Measurements from ENCODE around the gene CIT.

DNA sequence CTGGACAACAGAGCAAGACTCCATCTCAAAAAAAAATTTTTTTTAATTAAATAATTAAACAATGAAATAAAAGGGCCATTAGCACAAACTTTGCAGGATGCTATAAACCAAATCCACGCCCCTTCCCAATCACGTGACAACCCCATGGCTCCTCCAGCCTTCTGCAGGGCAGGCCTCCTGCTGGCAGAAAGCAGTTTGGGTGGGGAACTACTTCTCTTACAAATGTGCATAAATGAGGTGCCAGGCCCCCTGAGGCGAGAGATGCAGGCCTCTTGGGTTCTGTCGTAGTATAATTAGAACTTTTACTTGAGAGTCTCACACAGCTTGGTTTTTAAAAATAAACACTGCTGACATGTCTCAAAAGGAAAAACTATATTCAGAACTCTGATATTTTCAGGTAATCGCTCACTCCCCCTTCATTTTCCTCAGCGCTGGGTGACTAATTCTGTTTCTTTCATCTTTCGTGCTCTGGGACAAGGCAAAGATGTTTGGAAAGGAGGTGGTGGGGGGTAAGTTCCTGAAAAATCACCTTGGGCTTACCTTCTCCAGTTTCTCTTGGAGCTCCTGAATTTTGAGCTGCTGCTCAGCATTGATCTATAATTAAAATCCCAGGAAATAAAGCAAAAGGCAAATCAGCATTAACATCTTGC, 101.7 kb downstream of the CIT start:
- TF ChIP-seq, protein P1, sequence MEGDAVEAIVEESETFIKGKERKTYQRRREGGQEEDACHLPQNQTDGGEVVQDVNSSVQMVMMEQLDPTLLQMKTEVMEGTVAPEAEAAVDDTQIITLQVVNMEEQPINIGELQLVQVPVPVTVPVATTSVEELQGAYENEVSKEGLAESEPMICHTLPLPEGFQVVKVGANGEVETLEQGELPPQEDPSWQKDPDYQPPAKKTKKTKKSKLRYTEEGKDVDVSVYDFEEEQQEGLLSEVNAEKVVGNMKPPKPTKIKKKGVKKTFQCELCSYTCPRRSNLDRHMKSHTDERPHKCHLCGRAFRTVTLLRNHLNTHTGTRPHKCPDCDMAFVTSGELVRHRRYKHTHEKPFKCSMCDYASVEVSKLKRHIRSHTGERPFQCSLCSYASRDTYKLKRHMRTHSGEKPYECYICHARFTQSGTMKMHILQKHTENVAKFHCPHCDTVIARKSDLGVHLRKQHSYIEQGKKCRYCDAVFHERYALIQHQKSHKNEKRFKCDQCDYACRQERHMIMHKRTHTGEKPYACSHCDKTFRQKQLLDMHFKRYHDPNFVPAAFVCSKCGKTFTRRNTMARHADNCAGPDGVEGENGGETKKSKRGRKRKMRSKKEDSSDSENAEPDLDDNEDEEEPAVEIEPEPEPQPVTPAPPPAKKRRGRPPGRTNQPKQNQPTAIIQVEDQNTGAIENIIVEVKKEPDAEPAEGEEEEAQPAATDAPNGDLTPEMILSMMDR (IDR thresholded peaks at IDR 0.05; ENCODE audit: low read length) = no peak
- no peak for TF ChIP-seq EZH2 (IDR thresholded peaks at IDR 0.05; ENCODE audit: borderline replicate concordance, low read length)

Data from OCI-LY1 (cell line).